GM19455 (cell line): Measurements from ENCODE around the gene NFX1.
"Not testable (repeated sequence)": the region's sequence is repeated elsewhere in the genome, so short reads cannot be mapped to it uniquely, and the experiment has no call there.

Experiments used
- ATAC-seq: cut with Tn5 transposase; IDR thresholded peaks from one replicate; pipeline ENCODE4 v1.9.1; 2021; ENCODE audit not compliant: unreplicated experiment

The NFX1 gene

DNA sequence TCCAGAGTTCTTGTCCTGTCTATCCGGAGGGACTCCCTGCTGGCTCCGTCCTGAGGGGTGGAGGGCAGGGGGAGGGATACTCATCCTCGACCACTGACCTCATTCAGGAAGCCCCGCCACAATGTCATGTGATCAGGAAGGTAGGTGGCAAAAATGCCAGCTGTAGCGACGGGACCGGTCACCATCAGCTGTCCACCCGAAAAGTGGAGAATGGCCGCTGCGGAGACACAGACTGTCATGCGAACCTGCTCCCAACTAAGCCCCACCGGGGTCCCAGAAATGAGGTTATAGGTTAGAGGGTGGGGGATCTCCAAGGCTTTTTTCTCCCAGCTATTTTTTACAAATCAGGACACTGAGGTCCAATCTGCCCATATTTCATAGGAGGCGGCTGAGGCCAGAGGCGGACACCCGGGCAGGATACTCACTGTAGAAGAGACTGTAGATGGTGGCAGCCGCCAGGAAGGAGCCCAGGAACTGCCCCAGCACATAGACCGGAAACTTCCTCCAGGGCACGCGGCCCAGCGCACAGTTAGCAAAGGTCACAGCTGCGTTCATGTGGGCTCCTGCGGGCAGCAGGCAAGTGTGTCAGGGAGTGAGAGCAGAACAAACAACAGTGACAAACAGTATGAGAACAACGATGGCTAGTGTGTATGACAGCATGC, 95.8 kb downstream of the NFX1 start:
- ATAC-seq = not testable (repeated sequence)

DNA sequence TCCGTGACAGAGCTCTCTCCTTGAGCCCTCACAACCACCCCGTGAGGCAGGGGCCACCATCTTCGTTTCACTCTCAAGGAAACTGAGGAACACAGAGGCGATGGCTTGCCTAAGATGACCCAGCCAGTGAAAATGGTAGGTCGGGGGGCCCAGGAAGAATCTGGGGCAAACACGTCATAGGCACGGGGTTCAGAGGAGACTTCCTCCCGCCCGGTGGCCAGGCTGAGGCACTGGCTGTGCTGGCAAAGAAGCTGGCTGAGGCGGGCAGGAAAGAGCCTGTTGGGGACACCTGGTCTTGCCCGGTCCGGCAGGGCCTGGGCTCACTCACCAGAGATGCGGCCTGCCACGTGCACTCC, 96.3 kb downstream of the NFX1 start:
- not testable (repeated sequence) for ATAC-seq

GRCh38 chr9:33386998-33387397, 96.7 kb downstream of the NFX1 start:
- not testable (repeated sequence) for ATAC-seq

GRCh38 chr9:33388110-33388994, 98.0 kb downstream of the NFX1 start:
- no peak for ATAC-seq

GRCh38 chr9:33391111-33391771, 100.9 kb downstream of the NFX1 start:
- not testable (repeated sequence) for ATAC-seq

- ATAC-seq = not testable (repeated sequence)
Measured at GRCh38 chr9:33392591-33393021, 102.3 kb downstream of the NFX1 start.

GRCh38 chr9:33393581-33393980, 103.3 kb downstream of the NFX1 start:
- no peak for ATAC-seq

DNA sequence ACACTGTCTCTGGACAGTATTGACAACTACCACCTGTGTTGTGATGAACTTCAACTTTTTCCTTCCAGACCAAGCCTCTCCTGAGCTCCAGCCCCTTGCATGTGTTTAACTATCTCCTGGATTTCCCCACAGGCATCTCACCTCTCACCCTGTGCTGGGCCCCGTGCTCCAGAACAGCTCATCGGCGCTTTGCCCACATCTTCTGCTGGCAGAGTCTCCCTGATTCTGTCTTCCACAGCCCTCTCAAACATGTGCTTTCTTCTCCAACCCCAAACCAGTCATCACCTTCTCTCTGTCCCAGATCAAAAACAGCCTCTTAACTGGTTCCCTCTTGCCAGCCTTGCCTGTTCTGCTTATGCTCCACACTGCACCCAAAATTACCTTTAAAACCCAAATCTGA, 103.7 kb downstream of the NFX1 start:
- not testable (repeated sequence) for ATAC-seq

- ATAC-seq = not testable (repeated sequence)
Measured at GRCh38 chr9:33395159-33395879, 105.0 kb downstream of the NFX1 start.

GRCh38 chr9:33397801-33398200, 107.5 kb downstream of the NFX1 start:
- ATAC-seq = not testable (repeated sequence)

- ATAC-seq = not testable (repeated sequence)
Measured at GRCh38 chr9:33399047-33399446, 108.7 kb downstream of the NFX1 start.

- ATAC-seq = not testable (repeated sequence)
Measured at GRCh38 chr9:33401809-33402208, 111.5 kb downstream of the NFX1 start.

DNA sequence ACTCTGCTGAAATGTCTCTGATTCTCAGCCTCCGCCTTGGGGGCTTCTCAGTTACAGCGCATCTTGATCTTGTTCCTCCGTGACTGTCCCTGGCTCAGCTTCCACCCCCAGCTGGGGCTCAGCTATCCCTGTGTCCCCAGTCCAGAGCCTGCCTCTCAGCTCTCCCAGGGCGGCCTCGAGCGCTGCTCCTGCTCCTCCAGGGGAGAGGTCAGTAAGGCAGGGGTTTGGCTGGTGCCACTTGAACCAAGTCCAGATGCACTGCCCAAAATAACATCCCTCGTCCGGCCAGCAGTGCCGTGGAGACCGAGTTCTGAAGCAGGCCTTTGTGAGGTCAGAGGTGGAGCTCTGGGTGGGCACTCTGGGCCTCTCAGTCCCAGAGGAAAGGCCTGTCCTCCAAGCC, 112.1 kb downstream of the NFX1 start, which contains the start of gene AQP7:
Gene AQP7, minus strand, starts transcription at position 198 of the 400 bp plus-strand sequence. CDS start 1,306 bp downstream, outside the sequence.
- not testable (repeated sequence) for ATAC-seq

- no peak for ATAC-seq
Measured at GRCh38 chr9:33403941-33404787, 113.8 kb downstream of the NFX1 start.

DNA sequence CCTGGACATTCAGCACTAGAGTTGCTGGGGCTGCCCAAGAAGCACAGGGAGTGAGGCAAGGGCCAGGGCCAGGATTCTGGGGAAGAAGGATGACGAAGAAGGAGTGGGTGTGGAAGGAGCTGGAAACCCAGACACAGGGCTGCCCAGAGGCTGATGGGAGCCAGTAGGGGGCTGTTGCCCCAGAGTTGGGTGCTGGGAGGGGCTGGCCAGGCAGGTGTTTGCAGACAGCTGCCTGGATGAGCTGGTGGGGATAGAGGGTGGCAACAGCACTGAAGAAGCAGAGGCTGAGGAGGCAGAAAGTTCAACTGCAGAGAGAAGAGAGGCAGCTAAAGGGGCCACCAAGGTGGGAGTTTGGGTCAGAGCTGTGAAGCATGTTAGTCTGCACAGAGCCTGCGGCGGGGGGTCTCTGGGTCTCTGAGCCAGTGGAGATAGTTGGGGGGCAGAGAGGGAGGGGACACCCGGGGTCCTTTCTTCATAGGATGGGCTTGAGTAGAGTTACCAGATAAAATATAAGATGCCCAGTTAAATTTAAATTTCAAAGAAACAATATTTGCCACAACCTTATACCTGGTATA, 114.6 kb downstream of the NFX1 start:
- ATAC-seq = no peak

DNA sequence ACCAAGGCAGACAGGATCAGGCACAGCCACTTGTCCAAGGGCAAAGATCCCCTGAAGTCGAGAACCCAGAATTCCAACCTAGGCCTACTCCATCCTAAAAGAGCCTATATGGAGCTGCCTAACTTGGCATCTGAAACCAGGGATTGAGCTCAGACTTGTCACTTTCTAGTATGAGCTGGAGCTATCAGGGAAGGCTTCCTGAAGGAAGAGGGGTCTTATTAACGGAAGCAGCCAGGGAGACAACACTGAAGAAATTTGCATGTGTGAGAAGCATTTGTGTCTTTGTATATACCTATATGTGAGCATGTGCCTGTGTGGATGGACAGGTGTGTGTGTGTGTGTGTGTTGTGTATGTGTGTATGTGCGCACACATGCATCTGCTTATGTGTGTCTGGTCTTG, 116.7 kb downstream of the NFX1 start:
- no peak for ATAC-seq

DNA sequence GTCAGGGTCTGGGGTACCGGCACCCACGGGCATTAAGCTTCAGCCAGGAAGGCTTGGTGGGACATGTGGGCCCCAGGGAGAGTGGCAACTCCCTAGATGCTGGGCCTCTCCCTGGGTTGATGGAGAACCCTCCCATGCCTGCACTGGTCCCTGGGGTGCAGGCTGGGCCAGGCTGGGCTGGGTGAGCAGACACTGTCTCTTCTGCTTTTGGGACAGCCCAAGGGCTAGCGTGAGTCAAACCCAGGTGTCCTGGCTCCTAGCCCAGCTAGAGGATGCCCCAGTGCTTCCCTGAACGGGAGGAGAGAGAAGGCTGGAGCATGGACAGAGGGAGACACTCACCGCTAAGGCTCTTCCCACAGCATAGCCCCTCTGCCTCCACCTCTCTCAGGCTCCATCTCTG, 117.8 kb downstream of the NFX1 start:
- no peak for ATAC-seq

DNA sequence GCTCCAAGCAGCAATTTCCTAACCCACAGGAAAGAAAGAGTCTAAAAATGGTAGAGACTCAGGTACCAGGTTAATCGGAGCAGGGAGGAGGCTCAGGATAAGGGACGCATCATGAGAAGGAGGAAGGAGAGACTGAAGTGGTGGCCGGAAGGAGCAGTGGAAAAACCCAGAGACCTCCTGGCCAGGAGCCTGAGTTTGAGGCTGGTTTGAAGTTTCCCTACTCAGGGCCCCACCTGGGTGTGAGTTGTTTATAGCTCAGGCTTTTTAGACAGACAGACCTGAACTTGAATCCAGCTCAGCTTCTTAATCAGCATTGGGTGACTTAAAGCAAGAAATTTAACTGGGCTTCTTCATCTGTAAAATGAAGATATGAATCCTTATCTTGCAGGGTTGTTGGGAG, 124.0 kb downstream of the NFX1 start:
- no peak for ATAC-seq

DNA sequence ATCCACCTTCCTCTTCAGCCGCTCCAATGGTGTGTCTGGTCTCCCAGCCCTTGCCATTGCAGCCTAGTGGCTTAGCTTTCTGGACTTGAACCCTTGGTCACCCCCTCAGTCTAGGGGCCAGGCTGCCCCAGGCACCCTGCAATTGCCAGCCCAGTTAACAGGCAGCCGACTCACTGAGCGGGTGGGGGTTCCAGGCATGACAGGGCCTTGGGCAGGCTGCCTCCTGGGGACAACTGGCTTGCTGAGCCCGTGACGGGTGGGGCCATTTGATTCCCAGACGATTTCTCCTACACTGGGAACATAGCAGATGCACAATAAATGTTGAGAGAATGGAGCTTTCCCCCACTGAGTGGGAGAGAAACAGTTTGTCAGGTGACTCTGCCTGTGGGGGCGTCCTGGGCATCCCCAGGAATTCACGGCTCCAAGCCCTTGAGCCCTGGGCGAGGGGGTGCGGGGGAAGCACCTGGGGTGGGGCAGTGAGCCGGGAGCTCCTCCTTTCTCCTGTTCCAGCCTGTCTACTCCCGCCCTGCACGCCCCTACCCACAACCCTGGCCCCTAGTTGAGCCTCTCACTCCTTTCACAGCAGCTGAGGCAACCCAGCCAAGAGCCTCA, 124.7 kb downstream of the NFX1 start:
- ATAC-seq = no peak
